Keratinocyte (primary cell): ENCODE measurements around the gene KLRC4. TPM values are rescaled to one million over a fixed set of nuclear protein-coding genes. Genes with fewer than 3 reads are reported as not detected.

ENCODE experiments used
- DNase-seq: peaks from one replicate; pipeline ENCODE4 v3.0.0-alpha.2; 2011; ENCODE audit warnings: low read depth, missing footprints, low spot score
- FAIRE-seq: peaks from 2 replicates; lab custom pipeline; 2011; peaks lifted over from hg19 to GRCh38; lab: Jason Lieb, UNC
- H2AFZ ChIP-seq: 2 replicates; pipeline ENCODE4 v1.6.0; 2012; ENCODE audit warnings: low read length, control low read depth, inconsistent platforms; ENCODE audit not compliant: control insufficient read depth
- H3K27ac ChIP-seq: 2 replicates; pipeline ENCODE4 v1.5.1; 2011; ENCODE audit warnings: low read length; ENCODE audit not compliant: control insufficient read depth, insufficient read depth
- H3K27me3 ChIP-seq: 3 replicates; pipeline ENCODE4 v1.6.0; 2011; ENCODE audit warnings: low read length; ENCODE audit not compliant: control insufficient read depth, insufficient read depth; ENCODE audit errors: extremely low read depth
- H3K36me3 ChIP-seq, 2 experiments: 2 replicates in 1 of 2; 3 replicates in 1 of 2; pipeline ENCODE4 v1.5.1; 2011; ENCODE audit warnings: low read length in 2 of 2, mild to moderate bottlenecking in 1 of 2; ENCODE audit not compliant: control insufficient read depth in 2 of 2, insufficient read depth in 2 of 2; ENCODE audit errors: extremely low read depth in 1 of 2
- H3K4me1 ChIP-seq: 3 replicates; pipeline ENCODE4 v1.5.1; 2011; ENCODE audit warnings: low read length; ENCODE audit not compliant: control insufficient read depth, insufficient read depth; ENCODE audit errors: extremely low read depth
- H3K4me2 ChIP-seq: 3 replicates; pipeline ENCODE4 v1.6.0; 2011; ENCODE audit warnings: low read depth, low read length; ENCODE audit not compliant: control insufficient read depth, insufficient read depth; ENCODE audit errors: extremely low read depth
- H3K4me3 ChIP-seq, 3 experiments: fragments of 200-600 bp in 1 of 3; sonication (generic) in 1 of 3; 2 replicates in 2 of 3; 3 replicates in 1 of 3; pipeline ENCODE4 v1.5.1; 2011 to 2016; ENCODE audit warnings: low read length in 3 of 3, mild to moderate bottlenecking in 3 of 3, control low read depth in 2 of 3, inconsistent platforms in 1 of 3, low read depth in 1 of 3, mixed read lengths in 1 of 3, mixed run types in 1 of 3, moderate library complexity in 1 of 3; ENCODE audit not compliant: control insufficient read depth in 2 of 3, insufficient read depth in 2 of 3; ENCODE audit errors: extremely low read depth in 1 of 3
- H3K79me2 ChIP-seq: 2 replicates; pipeline ENCODE4 v1.6.0; 2012; ENCODE audit warnings: low read length; ENCODE audit not compliant: control insufficient read depth, insufficient read depth
- H3K9ac ChIP-seq: 3 replicates; pipeline ENCODE4 v1.6.0; 2011; ENCODE audit warnings: low read length; ENCODE audit not compliant: control insufficient read depth, insufficient read depth; ENCODE audit errors: extremely low read depth
- H3K9me1 ChIP-seq: 3 replicates; pipeline ENCODE4 v1.6.0; 2011; ENCODE audit warnings: low read length; ENCODE audit not compliant: control insufficient read depth, insufficient read depth; ENCODE audit errors: extremely low read depth
- H3K9me3 ChIP-seq: 2 replicates; pipeline ENCODE4 v1.5.1; 2012; ENCODE audit warnings: low read depth, low read length; ENCODE audit not compliant: control insufficient read depth
- H4K20me1 ChIP-seq: 3 replicates; pipeline ENCODE4 v1.6.0; 2011; ENCODE audit warnings: low read length; ENCODE audit not compliant: control insufficient read depth, insufficient read depth; ENCODE audit errors: extremely low read depth
- CTCF ChIP-seq, 3 experiments: IDR thresholded peaks in 1 of 3; conservative IDR thresholded peaks in 1 of 3; optimal IDR thresholded peaks in 1 of 3; 2 replicates in 2 of 3; 3 replicates in 1 of 3; pipeline versions ENCODE3 to v1.5.1; 2011; ENCODE audit warnings: low read length in 3 of 3, mild to moderate bottlenecking in 3 of 3, moderate library complexity in 2 of 3, control low read depth in 1 of 3, inconsistent platforms in 1 of 3; ENCODE audit not compliant: insufficient read depth in 2 of 3; ENCODE audit errors: extremely low read depth in 1 of 3
- EZH2 ChIP-seq: IDR thresholded peaks from one replicate; pipeline ENCODE4 v1.6.1; 2012; ENCODE audit warnings: inconsistent platforms, mild to moderate bottlenecking, low read length, moderate library complexity
- dilution Hi-C: fragments of 300-500 bp; cut with MboI; formaldehyde crosslinking; loops from one replicate; pipeline ENCODE4 v1.7.0; 2020; ENCODE audit warnings: low sequenced_read_pairs; ENCODE audit not compliant: extremely low pct_ligation_motif_present
- polyA plus RNA-seq, 5 experiments: library from polyadenylated mRNA; depleted of rRNA in 3 of 5; stranded (reverse) in 3 of 5; stranded (forward) in 1 of 5; unstranded in 1 of 5; fragments of >200 nt; gene quantifications; 1 replicate in 1 of 5; 2 replicates in 3 of 5; 3 replicates in 1 of 5; pipeline versions ENCODE4 v1.2.1 to v1.2.3, GENCODE V29; 2011 to 2012; ENCODE audit warnings: missing spikeins in 2 of 5, low read depth in 1 of 5, low replicate concordance in 1 of 5

Gene KLRC4
- polyA plus RNA-seq, 1 donor (not counting 4 experiments of a cell fraction or from before 2014, with no cell fraction given), result not detected

GRCh38 chr12:10400829-10401228 is 8.7 kb downstream of the KLRC4 start:
- no peaks in the 10 kb centered on the region for H3K9me1 ChIP-seq
- no peaks in the 10 kb centered on the region for H3K9me3 ChIP-seq
- no peak overlapping the region for H3K27ac ChIP-seq
- peaks cover 4% of the 10 kb centered on the region for H3K4me1 ChIP-seq
- H3K27me3 ChIP-seq, result no peaks in the 10 kb centered on the region
- TF ChIP-seq CTCF (optimal IDR thresholded peaks at IDR 0.05 in 1 of 3, IDR thresholded peaks at IDR 0.05 in 1 of 3, conservative IDR thresholded peaks at IDR 0.05 in 1 of 3; ENCODE audit: extremely low read depth in 1 of 3, insufficient read depth in 2 of 3, low read length in 3 of 3) (no peak), EZH2 (no peak)
- no peak overlapping the region for H3K4me3 ChIP-seq
- no peak overlapping the region for H3K9ac ChIP-seq
- H3K36me3 ChIP-seq, result no peaks in the 10 kb centered on the region
- H4K20me1 ChIP-seq, result no peaks in the 10 kb centered on the region
- H3K4me2 ChIP-seq, result no peak overlapping the region
- dilution Hi-C loops, result no loop called here
- H2AFZ ChIP-seq, result no peak overlapping the region
- FAIRE-seq, result no peak
- no peaks in the 10 kb centered on the region for H3K79me2 ChIP-seq
- no peak for DNase-seq

GRCh38 chr12:10398168-10398567 is 11.4 kb downstream of the KLRC4 start:
- no peaks in the 10 kb centered on the region for H3K9me1 ChIP-seq
- H3K9ac ChIP-seq, result no peak overlapping the region
- H2AFZ ChIP-seq, result no peak overlapping the region
- H3K4me2 ChIP-seq, result no peak overlapping the region
- no peak for TF ChIP-seq CTCF (optimal IDR thresholded peaks at IDR 0.05 in 1 of 3, IDR thresholded peaks at IDR 0.05 in 1 of 3, conservative IDR thresholded peaks at IDR 0.05 in 1 of 3; ENCODE audit: extremely low read depth in 1 of 3, insufficient read depth in 2 of 3, low read length in 3 of 3)
- TF ChIP-seq EZH2, result no peak
- dilution Hi-C loops, result no loop called here
- no peaks in the 10 kb centered on the region for H3K36me3 ChIP-seq
- H3K4me3 ChIP-seq, result no peak overlapping the region
- H4K20me1 ChIP-seq, result no peaks in the 10 kb centered on the region
- no peaks in the 10 kb centered on the region for H3K9me3 ChIP-seq
- FAIRE-seq (no peak), DNase-seq (no peak)
- no peak overlapping the region for H3K27ac ChIP-seq
- no peaks in the 10 kb centered on the region for H3K27me3 ChIP-seq
- no peaks in the 10 kb centered on the region for H3K79me2 ChIP-seq
- peaks cover 25% of the 10 kb centered on the region for H3K4me1 ChIP-seq
